Limb (tissue), 2 donors: ENCODE measurements around the gene RAD21L1.
"Not testable (repeated sequence)": the region's sequence is repeated elsewhere in the genome, so short reads cannot be mapped to it uniquely, and the experiment has no call there.

Source experiments
- DNase-seq, 2 donors: peaks; one replicate each; pipeline ENCODE4 v3.0.0-alpha.2; 2016; ENCODE audit errors: extremely low spot score in 2 of 2

Gene RAD21L1

GRCh38 chr20:1225263-1225782 lies 521 bp upstream of the RAD21L1 start:
- no peak for DNase-seq

GRCh38 chr20:1229541-1229940 lies 3.7 kb downstream of the RAD21L1 start:
- DNase-seq: no peak

- DNase-seq: no peak
These were observed 6.7 kb downstream of the RAD21L1 start for GRCh38 chr20:1232286-1233111.

DNA sequence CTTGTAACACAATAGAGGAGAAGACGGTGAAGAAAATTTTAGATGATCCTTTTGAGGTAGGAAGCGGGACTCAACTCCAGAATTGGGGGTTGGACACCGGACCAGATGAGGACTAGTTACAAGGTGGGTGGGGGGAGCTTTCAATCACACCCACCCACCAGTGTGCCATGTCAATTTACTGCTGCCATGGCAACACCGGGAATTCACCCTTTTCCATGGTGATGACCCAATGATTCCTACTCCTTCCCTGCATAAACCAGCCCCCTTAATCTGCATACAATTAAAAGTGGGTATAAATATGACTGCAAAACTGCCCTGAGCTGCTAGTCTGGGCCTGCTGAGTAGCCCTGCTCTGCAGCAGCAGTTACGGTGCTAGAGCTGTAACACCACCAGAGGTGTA lies 14.7 kb downstream of the RAD21L1 start:
- no peak for DNase-seq

- DNase-seq: no peak
These were observed 15.6 kb downstream of the RAD21L1 start for GRCh38 chr20:1241456-1241855.

GRCh38 chr20:1242099-1242498 lies 16.3 kb downstream of the RAD21L1 start:
- no peak for DNase-seq

- DNase-seq: no peak
These were observed 16.7 kb downstream of the RAD21L1 start for GRCh38 chr20:1242530-1242929.

DNA sequence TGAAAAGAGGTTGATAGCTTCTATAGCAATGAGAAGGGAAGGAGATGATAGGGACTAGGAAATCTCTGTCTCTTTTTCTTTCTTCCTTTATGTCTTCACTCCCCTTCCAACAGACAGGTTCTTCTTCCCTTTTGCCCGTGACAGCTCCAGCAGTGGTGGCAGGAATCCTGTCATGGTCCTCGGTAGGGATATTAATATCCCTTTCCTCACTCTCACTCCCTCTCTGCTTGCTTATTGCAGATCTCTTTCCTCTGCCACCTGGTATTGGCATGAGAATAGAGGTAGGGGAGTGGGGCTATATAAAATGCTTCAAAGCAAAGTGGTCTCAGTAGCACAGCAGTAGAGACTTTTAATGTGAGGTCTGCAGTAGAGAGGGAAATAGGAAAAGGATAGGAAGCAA lies 19.7 kb downstream of the RAD21L1 start:
- DNase-seq: no peak

DNA sequence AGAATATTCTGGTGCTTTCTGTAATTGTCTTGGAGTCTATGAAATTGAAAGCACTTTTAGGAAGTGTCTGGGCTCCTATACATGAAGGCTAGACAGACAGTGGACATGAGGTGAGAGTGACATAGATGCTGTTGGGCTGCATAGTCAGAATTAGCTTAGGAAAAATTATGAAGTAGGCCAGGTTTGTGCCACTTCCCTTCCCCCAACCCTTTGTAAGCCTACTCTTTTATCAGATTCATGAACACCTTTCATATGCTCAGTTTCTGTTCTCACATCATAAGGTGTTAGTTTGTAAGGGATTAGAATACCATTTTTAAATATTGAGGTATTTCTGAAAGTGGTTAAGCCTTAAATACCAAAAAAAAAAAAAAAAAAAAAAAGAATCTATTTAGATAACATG lies 21.8 kb downstream of the RAD21L1 start:
- no peak for DNase-seq

- not testable (repeated sequence) for DNase-seq
These were observed 24.4 kb downstream of the RAD21L1 start for GRCh38 chr20:1250282-1250681.

- no peak for DNase-seq
These were observed 26.6 kb downstream of the RAD21L1 start for GRCh38 chr20:1252416-1252815.

DNA sequence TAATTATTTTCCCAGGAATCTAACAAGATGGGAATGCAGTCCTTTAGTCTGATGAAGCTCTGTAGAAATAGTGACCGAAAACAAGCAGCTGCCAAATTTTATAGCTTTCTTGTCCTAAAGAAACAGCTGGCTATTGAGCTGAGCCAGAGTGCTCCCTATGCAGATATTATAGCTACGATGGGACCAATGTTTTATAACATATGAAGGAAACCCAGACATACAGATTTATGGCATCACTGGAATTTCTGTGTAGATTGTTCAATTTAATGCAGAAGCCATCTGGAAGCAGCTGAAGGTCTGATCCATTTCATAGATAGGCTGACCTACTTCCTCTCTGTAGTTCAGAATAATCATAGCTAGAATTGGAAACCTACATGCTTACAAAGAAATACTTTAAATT lies 28.4 kb downstream of the RAD21L1 start:
- DNase-seq: peak in 1 of 2 donors; percentile 69

DNA sequence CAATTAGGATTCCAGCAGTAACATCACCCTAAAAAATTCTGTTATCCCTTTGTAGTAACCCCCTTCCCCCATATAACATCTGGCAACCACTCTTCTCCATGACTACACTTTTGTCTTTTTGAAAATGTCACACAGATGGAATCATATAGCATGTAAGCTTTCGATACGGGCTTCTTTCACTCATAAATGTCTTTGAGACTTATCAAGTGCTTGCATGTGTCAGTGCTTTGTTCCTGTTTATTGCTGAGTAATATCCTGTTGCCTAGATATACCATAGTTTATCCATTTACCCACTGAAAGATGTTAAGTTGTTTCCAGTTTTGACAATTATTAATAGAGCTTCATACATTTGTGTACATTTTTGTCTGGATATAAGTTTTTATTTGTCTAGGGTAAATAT lies 29.8 kb downstream of the RAD21L1 start:
- DNase-seq: no peak

DNA sequence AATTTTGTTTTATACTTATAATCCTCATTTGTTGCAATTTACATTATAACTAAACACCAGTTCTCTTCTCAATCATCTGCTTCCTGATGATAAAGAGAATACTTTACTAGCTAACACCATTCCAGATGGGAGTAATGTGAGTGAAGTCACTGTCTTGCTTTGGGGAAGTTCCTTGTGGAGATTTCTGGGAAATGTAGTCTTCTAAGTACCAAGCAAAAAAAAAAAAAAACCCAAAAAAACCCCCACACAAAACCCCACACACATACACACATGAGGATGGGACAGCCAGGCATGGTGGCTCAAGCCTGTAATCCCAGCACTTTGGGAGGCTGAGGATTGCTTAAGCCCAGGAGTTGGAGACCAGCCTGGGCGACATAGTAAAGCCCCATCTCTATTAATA lies 38.0 kb downstream of the RAD21L1 start:
- peak in 1 of 2 donors; percentile 24 for DNase-seq

GRCh38 chr20:1264727-1265126 lies 38.9 kb downstream of the RAD21L1 start:
- no peak for DNase-seq

DNA sequence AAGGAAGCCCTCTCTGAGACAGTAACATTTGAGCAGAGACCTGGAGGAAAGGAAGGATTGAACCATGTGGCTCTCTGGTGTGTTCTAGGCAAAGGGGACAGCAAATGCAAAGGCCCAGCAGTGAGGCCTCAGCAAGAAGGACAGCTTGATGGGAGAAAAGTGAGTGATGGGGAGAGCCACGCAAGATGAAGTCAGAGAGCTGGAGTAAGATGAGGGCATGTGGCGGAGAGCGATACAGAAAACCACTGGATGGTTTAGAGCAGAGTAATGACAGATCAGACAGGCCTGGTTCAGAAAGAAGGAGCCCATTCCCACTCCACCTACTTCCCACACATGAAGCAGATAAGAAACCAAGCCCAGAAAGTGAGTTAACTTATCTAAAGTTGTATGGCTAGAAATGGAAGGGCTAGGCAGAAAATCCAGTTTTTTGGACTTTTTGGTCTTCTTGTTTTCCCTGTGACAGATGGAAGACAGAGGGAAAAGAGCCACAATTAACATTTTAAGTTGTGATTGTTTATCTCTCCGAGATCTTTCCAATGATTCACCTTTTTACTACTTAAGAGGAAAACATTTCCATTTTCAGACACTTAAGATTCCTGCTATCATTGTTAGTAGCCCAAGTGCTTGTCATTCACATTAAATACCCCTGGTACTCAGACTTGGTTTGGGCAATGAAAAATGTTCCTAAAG lies 39.5 kb downstream of the RAD21L1 start:
- no peak for DNase-seq

GRCh38 chr20:1265916-1266166 lies 40.0 kb downstream of the RAD21L1 start:
- no peak for DNase-seq

DNA sequence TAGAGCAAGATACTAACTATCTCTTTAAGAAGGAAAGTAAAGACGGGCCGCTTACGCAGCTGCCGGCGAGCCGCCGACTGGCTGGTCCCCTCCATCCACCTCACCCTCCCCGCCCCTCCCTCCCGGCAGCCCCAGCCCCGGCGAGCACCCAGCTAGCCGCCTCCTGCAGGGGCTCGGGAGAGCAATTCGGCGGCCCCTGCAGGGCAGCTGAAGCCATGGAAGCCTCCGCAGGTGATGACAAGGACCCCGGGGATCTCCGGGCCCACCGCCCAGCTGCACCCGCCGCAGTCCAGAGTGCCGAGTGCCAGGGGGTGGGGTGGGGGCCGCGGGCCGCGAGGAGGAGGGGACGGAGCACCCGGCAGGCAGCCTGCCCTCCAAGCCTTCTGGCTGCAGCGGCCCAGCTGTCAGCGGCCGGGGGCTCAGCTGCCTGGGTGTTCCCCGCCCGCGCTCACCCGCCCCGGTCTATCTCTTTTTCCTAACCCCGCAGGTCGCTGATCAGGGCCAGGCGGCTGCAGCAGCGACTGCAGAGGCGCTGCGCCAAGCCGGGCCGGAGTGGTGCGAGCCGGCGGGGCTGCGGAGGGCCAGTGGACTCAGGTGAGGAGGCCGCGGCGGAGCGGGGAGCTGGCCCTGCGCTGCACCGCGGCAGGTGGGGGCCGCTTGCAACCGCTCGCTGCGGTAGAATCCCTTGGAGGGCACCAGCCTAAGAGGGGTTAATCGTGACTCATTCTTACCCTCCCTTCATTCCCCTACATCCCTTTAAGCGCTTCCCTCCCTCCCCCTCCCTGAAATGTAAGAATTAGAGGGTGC lies 40.5 kb downstream of the RAD21L1 start, which contains the start of gene SNPH:
TSS of gene SNPH (plus strand) at position 128 of the 807 bp plus-strand sequence. CDS start 29,946 bp downstream, outside the sequence.
- DNase-seq: peak; percentile 62 to 81

GRCh38 chr20:1267161-1267560 lies 41.3 kb downstream of the RAD21L1 start:
- DNase-seq: no peak

GRCh38 chr20:1267809-1268374 lies 42.0 kb downstream of the RAD21L1 start:
- DNase-seq: no peak

- no peak for DNase-seq
These were observed 43.4 kb downstream of the RAD21L1 start for GRCh38 chr20:1269235-1269634.

- DNase-seq: no peak
These were observed 44.0 kb downstream of the RAD21L1 start for GRCh38 chr20:1269850-1270249.
